SK-N-SH (cell line): ENCODE results near the gene PXDN.

Experiments used
- CTCF ChIP-seq: fragments of 200-600 bp; sonication (generic); IDR thresholded peaks from 2 replicates; pipeline ENCODE4 v1.6.1; 2017; ENCODE audit warnings: antibody characterized with exemption, mild to moderate bottlenecking, moderate library complexity
- EP300 ChIP-seq, 2 experiments: IDR thresholded peaks; 2 replicates each; pipeline versions ENCODE4 v1.4.0 to v1.6.1; 2012; ENCODE audit warnings: borderline replicate concordance in 1 of 2, low read depth in 1 of 2, low read length in 1 of 2
- FOXJ3 ChIP-seq: sonication (generic); formaldehyde crosslinking; IDR thresholded peaks from 2 replicates; pipeline ENCODE4 v1.5.1; 2020; ENCODE audit warnings: mild to moderate bottlenecking, missing genetic modification reagents

- TF ChIP-seq CTCF, result no peak
- no peak for TF ChIP-seq FOXJ3 (CRISPR knock-in tag)
- no peak for TF ChIP-seq EP300 (IDR thresholded peaks at IDR 0.05; ENCODE audit: borderline replicate concordance in 1 of 2, low read depth in 1 of 2, low read length in 1 of 2)
These were observed 92.1 kb downstream of the PXDN start for GRCh38 chr2:1652034-1652790.
